ENCODE measurements around the gene PXMP4. TPM values are rescaled to one million over a fixed set of nuclear protein-coding genes. Genes with fewer than 3 reads are reported as not detected.

The PXMP4 gene
- polyA plus RNA-seq, 1 donor (not counting 4 experiments of a cell fraction or from before 2014, with no cell fraction given): 3.2 TPM

- Histone ChIP-seq H3K9me1 (ENCODE audit: control insufficient read depth, extremely low read depth, insufficient read depth, low read length) (no peaks in the 10 kb centered on the region), H3K36me3 (ENCODE audit: control insufficient read depth in 2 of 2, extremely low read depth in 1 of 2, insufficient read depth in 2 of 2, low read length in 2 of 2) (no peaks in the 10 kb centered on the region)
- dilution Hi-C loops (cut with MboI; ENCODE audit: extremely low pct_ligation_motif_present, low sequenced_read_pairs): no loop called here
Observed at GRCh38 chr20:33681728-33682353, 38.3 kb downstream of the PXMP4 start.

GRCh38 chr20:33681288-33681687, 38.8 kb downstream of the PXMP4 start:
- DNase-seq (ENCODE audit: low read depth, low spot score) (no peak), FAIRE-seq (no peak)
- dilution Hi-C loops (cut with MboI; ENCODE audit: extremely low pct_ligation_motif_present, low sequenced_read_pairs): no loop called here
- Histone ChIP-seq H3K79me2 (ENCODE audit: control insufficient read depth, insufficient read depth, low read length) (peaks cover 12% of the 10 kb centered on the region), H2AFZ (ENCODE audit: control insufficient read depth, low read length) (no peak overlapping the region), H3K9ac (ENCODE audit: control insufficient read depth, extremely low read depth, insufficient read depth, low read length) (no peak overlapping the region), H3K27me3 (ENCODE audit: control insufficient read depth, extremely low read depth, insufficient read depth, low read length) (no peaks in the 10 kb centered on the region), H3K9me3 (ENCODE audit: control insufficient read depth, low read depth, low read length) (no peaks in the 10 kb centered on the region), H3K27ac (ENCODE audit: control insufficient read depth, insufficient read depth, low read length) (no peak overlapping the region), H4K20me1 (ENCODE audit: control insufficient read depth, extremely low read depth, insufficient read depth, low read length) (no peaks in the 10 kb centered on the region), H3K4me1 (ENCODE audit: control insufficient read depth, extremely low read depth, insufficient read depth, low read length) (peaks cover 11% of the 10 kb centered on the region), H3K4me2 (ENCODE audit: control insufficient read depth, extremely low read depth, insufficient read depth, low read depth, low read length) (no peak overlapping the region), H3K9me1 (ENCODE audit: control insufficient read depth, extremely low read depth, insufficient read depth, low read length) (no peaks in the 10 kb centered on the region), H3K36me3 (ENCODE audit: control insufficient read depth in 2 of 2, extremely low read depth in 1 of 2, insufficient read depth in 2 of 2, low read length in 2 of 2) (no peaks in the 10 kb centered on the region), H3K4me3 (ENCODE audit: control insufficient read depth in 2 of 3, extremely low read depth in 1 of 3, insufficient read depth in 2 of 3, low read depth in 1 of 3, low read length in 3 of 3) (no peak overlapping the region)
- TF ChIP-seq EZH2 (IDR thresholded peaks at IDR 0.05; ENCODE audit: low read length) (no peak), CTCF (optimal IDR thresholded peaks at IDR 0.05 in 1 of 3, IDR thresholded peaks at IDR 0.05 in 1 of 3, conservative IDR thresholded peaks at IDR 0.05 in 1 of 3; ENCODE audit: extremely low read depth in 1 of 3, insufficient read depth in 2 of 3, low read length in 3 of 3) (no peak)

More at GRCh38 chr20:33681728-33682353, 38.3 kb downstream of the PXMP4 start:
- TF ChIP-seq CTCF (optimal IDR thresholded peaks at IDR 0.05 in 1 of 3, IDR thresholded peaks at IDR 0.05 in 1 of 3, conservative IDR thresholded peaks at IDR 0.05 in 1 of 3; ENCODE audit: extremely low read depth in 1 of 3, insufficient read depth in 2 of 3, low read length in 3 of 3) (no peak), EZH2 (IDR thresholded peaks at IDR 0.05; ENCODE audit: low read length) (no peak)
- Histone ChIP-seq H2AFZ (ENCODE audit: control insufficient read depth, low read length) (no peak overlapping the region), H3K9me3 (ENCODE audit: control insufficient read depth, low read depth, low read length) (no peaks in the 10 kb centered on the region), H3K4me1 (ENCODE audit: control insufficient read depth, extremely low read depth, insufficient read depth, low read length) (peaks cover 13% of the 10 kb centered on the region), H3K79me2 (ENCODE audit: control insufficient read depth, insufficient read depth, low read length) (peaks cover 12% of the 10 kb centered on the region), H3K27ac (ENCODE audit: control insufficient read depth, insufficient read depth, low read length) (no peak overlapping the region), H3K9ac (ENCODE audit: control insufficient read depth, extremely low read depth, insufficient read depth, low read length) (no peak overlapping the region), H3K27me3 (ENCODE audit: control insufficient read depth, extremely low read depth, insufficient read depth, low read length) (no peaks in the 10 kb centered on the region), H3K4me2 (ENCODE audit: control insufficient read depth, extremely low read depth, insufficient read depth, low read depth, low read length) (no peak overlapping the region), H3K4me3 (ENCODE audit: control insufficient read depth in 2 of 3, extremely low read depth in 1 of 3, insufficient read depth in 2 of 3, low read depth in 1 of 3, low read length in 3 of 3) (no peak overlapping the region), H4K20me1 (ENCODE audit: control insufficient read depth, extremely low read depth, insufficient read depth, low read length) (no peaks in the 10 kb centered on the region)
- no peak for DNase-seq (ENCODE audit: low read depth, low spot score)
- FAIRE-seq: no peak
